H1 (cell line): ENCODE measurements around the gene FBN2. TPM values are rescaled to one million over a fixed set of nuclear protein-coding genes. Genes with fewer than 3 reads are reported as not detected.

Experiments
- CTCF ChIA-PET: fragments of 300-600 bp; sonication (Branson Sonifier 250); formaldehyde crosslinking; loops from one replicate; lab custom pipeline; 2021; ENCODE audit not compliant: partially characterized antibody; lab: Charles Lee
- POLR2A ChIA-PET: fragments of 300-600 bp; sonication (Branson Sonifier 250); formaldehyde crosslinking; loops from one replicate; lab custom pipeline; 2021; ENCODE audit warnings: inconsistent platforms; ENCODE audit not compliant: partially characterized antibody; lab: Charles Lee
- DNase-seq, 2 experiments: peaks; one replicate each; pipeline versions ENCODE4 v3.0.0 to v3.0.0-alpha.2; 2010 to 2022; ENCODE audit warnings: low spot score in 2 of 2, low read depth in 1 of 2, mixed read lengths in 1 of 2
- FAIRE-seq: peaks from 2 replicates; lab custom pipeline; 2011; peaks lifted over from hg19 to GRCh38; lab: Jason Lieb, UNC
- H2AFZ ChIP-seq: 2 replicates; pipeline ENCODE4 v1.8.1; 2012; ENCODE audit warnings: low read length, inconsistent platforms
- H2AK5ac ChIP-seq: 2 replicates; pipeline ENCODE4 v1.6.1; 2013; ENCODE audit warnings: low read depth, low read length
- H2BK120ac ChIP-seq: replicated peaks from 2 replicates; pipeline ENCODE3; 2013; ENCODE audit warnings: low read depth, low read length, inconsistent platforms
- H2BK12ac ChIP-seq: 2 replicates; pipeline ENCODE4 v1.6.1; 2013; ENCODE audit warnings: low read depth, low read length
- H2BK15ac ChIP-seq: 2 replicates; pipeline ENCODE4 v1.6.1; 2013; ENCODE audit warnings: low read length
- H2BK20ac ChIP-seq: 2 replicates; pipeline ENCODE4 v1.6.1; 2013; ENCODE audit warnings: low read length
- H2BK5ac ChIP-seq: 2 replicates; pipeline ENCODE4 v1.6.1; 2013; ENCODE audit warnings: low read depth, low read length
- H3K14ac ChIP-seq: 2 replicates; pipeline ENCODE4 v1.6.1; 2013; ENCODE audit warnings: inconsistent platforms; ENCODE audit not compliant: insufficient read length
- H3K18ac ChIP-seq: 2 replicates; pipeline ENCODE4 v1.6.1; 2013; ENCODE audit warnings: low read length; ENCODE audit errors: extremely low read depth
- H3K23ac ChIP-seq: 2 replicates; pipeline ENCODE4 v1.6.1; 2013; ENCODE audit warnings: inconsistent platforms; ENCODE audit not compliant: insufficient read length
- H3K23me2 ChIP-seq: 2 replicates; pipeline ENCODE4 v1.6.1; 2013; ENCODE audit warnings: low read depth, low read length
- H3K27ac ChIP-seq: 2 replicates; pipeline ENCODE4 v1.6.1; 2011; ENCODE audit warnings: low read depth, low read length, inconsistent platforms
- H3K27me3 ChIP-seq, 4 experiments: replicated peaks in 1 of 4; 1 replicate in 1 of 4; 2 replicates in 3 of 4; pipeline versions ENCODE4 v1.6.1 to v1.8.1; 2011 to 2013; ENCODE audit warnings: low read length in 3 of 4, mild to moderate bottlenecking in 3 of 4, inconsistent platforms in 2 of 4, mixed read lengths in 2 of 4, moderate library complexity in 1 of 4; ENCODE audit not compliant: control insufficient read depth in 3 of 4, insufficient read depth in 3 of 4; ENCODE audit errors: extremely low read depth in 1 of 4
- H3K36me3 ChIP-seq, 4 experiments: 2 replicates each; pipeline versions ENCODE4 v1.6.1 to v1.8.1; 2011 to 2013; ENCODE audit warnings: mild to moderate bottlenecking in 4 of 4, low read length in 3 of 4, moderate library complexity in 2 of 4, control low read depth in 1 of 4, inconsistent platforms in 1 of 4; ENCODE audit not compliant: insufficient read depth in 4 of 4, control insufficient read depth in 2 of 4
- H3K4ac ChIP-seq: replicated peaks from 2 replicates; pipeline ENCODE3; 2013; ENCODE audit warnings: low read length, low read depth, mixed read lengths, inconsistent platforms; ENCODE audit not compliant: insufficient read length
- H3K4me1 ChIP-seq, 4 experiments: replicated peaks in 1 of 4; 1 replicate in 1 of 4; 2 replicates in 3 of 4; pipeline versions ENCODE4 v1.6.1 to v1.8.1; 2011 to 2013; ENCODE audit warnings: low read length in 3 of 4, inconsistent platforms in 2 of 4, mixed read lengths in 1 of 4; ENCODE audit not compliant: insufficient read depth in 4 of 4, control insufficient read depth in 3 of 4
- H3K4me2 ChIP-seq, 2 experiments: 2 replicates each; pipeline versions ENCODE4 v1.6.1 to v1.8.1; 2011 to 2013; ENCODE audit warnings: low read depth in 2 of 2, low read length in 2 of 2, control low read depth in 1 of 2, inconsistent platforms in 1 of 2, mild to moderate bottlenecking in 1 of 2; ENCODE audit not compliant: insufficient read depth in 1 of 2
- H3K4me3 ChIP-seq, 4 experiments: fragments of 200-600, 300-600 bp in 1 of 4; sonication (generic), shearing (Covaris generic), sonication (Bioruptor Twin) in 1 of 4; 2 replicates each; pipeline versions ENCODE4 v1.5.1 to v1.8.1; 2011 to 2016; ENCODE audit warnings: low read length in 4 of 4, low read depth in 3 of 4, control low read depth in 2 of 4, inconsistent platforms in 2 of 4, mild to moderate bottlenecking in 2 of 4, mixed read lengths in 1 of 4, moderate library complexity in 1 of 4; ENCODE audit not compliant: insufficient read depth in 2 of 4; ENCODE audit errors: extremely low read depth in 1 of 4
- H3K56ac ChIP-seq: replicated peaks from 2 replicates; pipeline ENCODE3; 2013; ENCODE audit warnings: low read depth, mild to moderate bottlenecking, mixed read lengths, low read length, inconsistent platforms; ENCODE audit not compliant: insufficient read length
- H3K79me1 ChIP-seq: 2 replicates; pipeline ENCODE4 v1.6.1; 2013; ENCODE audit warnings: low read depth, low read length, control low read depth
- H3K79me2 ChIP-seq, 2 experiments: 2 replicates each; pipeline versions ENCODE4 v1.6.1 to v1.8.1; 2012 to 2013; ENCODE audit warnings: low read length in 2 of 2, mild to moderate bottlenecking in 2 of 2, inconsistent platforms in 1 of 2; ENCODE audit not compliant: insufficient read depth in 2 of 2, control insufficient read depth in 1 of 2
- H3K9ac ChIP-seq, 4 experiments: replicated peaks in 1 of 4; 1 replicate in 1 of 4; 2 replicates in 3 of 4; pipeline versions ENCODE4 v1.6.1 to v1.8.1; 2011 to 2013; ENCODE audit warnings: low read depth in 3 of 4, low read length in 3 of 4, control low read depth in 2 of 4, mild to moderate bottlenecking in 2 of 4, moderate library complexity in 2 of 4, inconsistent platforms in 1 of 4; ENCODE audit errors: extremely low read depth in 1 of 4
- H3K9me3 ChIP-seq, 2 experiments: 2 replicates each; pipeline versions ENCODE4 v1.6.1 to v1.8.1; 2012 to 2013; ENCODE audit warnings: mild to moderate bottlenecking in 2 of 2, moderate library complexity in 2 of 2, control low read depth in 1 of 2, inconsistent platforms in 1 of 2, low read depth in 1 of 2, low read length in 1 of 2, mixed read lengths in 1 of 2; ENCODE audit not compliant: insufficient read depth in 2 of 2
- H4K20me1 ChIP-seq, 2 experiments: replicated peaks in 1 of 2; 2 replicates each; pipeline versions ENCODE3 to v1.8.1; 2011 to 2013; ENCODE audit warnings: inconsistent platforms in 2 of 2, low read length in 2 of 2, mild to moderate bottlenecking in 1 of 2; ENCODE audit not compliant: insufficient read depth in 2 of 2, control insufficient read depth in 1 of 2
- H4K5ac ChIP-seq: 2 replicates; pipeline ENCODE4 v1.6.1; 2013; ENCODE audit warnings: low read length, low read depth, mixed read lengths, inconsistent platforms; ENCODE audit not compliant: insufficient read length
- H4K8ac ChIP-seq: 2 replicates; pipeline ENCODE4 v1.8.0; 2013; ENCODE audit warnings: mild to moderate bottlenecking, moderate library complexity, low read length, inconsistent platforms; ENCODE audit not compliant: insufficient read depth; ENCODE audit errors: extremely low read depth
- H4K91ac ChIP-seq: replicated peaks from 2 replicates; pipeline ENCODE3; 2013; ENCODE audit warnings: low read length, mixed read lengths, inconsistent platforms; ENCODE audit not compliant: insufficient read length
- WGBS, 2 experiments: shearing (Covaris generic) in 1 of 2; methylation state at CpG; one replicate each; pipeline versions ENCODE4 v1.1.6 to v1.1.7; 2013 to 2015; ENCODE audit warnings: low lambda C conversion rate in 2 of 2, mixed read lengths in 2 of 2, inconsistent platforms in 1 of 2, low coverage in 1 of 2, missing lambda C conversion rate in 1 of 2; ENCODE audit not compliant: insufficient replicate concordance in 2 of 2, insufficient coverage in 1 of 2, insufficient read length in 1 of 2; ENCODE audit errors: extremely low coverage in 1 of 2, missing lambda C conversion rate in 1 of 2; 5-methylcytosine and 5-hydroxymethylcytosine counted together
- polyA plus RNA-seq, 7 experiments: library from polyadenylated mRNA; depleted of rRNA in 3 of 7; stranded (reverse) in 5 of 7; unstranded in 2 of 7; fragments of >200 nt in 5 of 7; fragments of 200-250 nt in 2 of 7; gene quantifications; 1 replicate in 5 of 7; 2 replicates in 1 of 7; 4 replicates in 1 of 7; pipeline versions ENCODE4 v1.2.1 to v1.2.3, GENCODE V29; 2011 to 2013; ENCODE audit warnings: missing spikeins in 2 of 7, mixed read lengths in 2 of 7
- total RNA-seq: library from RNA; stranded (reverse); fragmentation: NEBNext Ultra II Directional; extraction: Animal tissue kit (Norgen Biotek cat#: 25700); gene quantifications from 2 replicates; pipeline ENCODE4 v1.2.1, GENCODE V29; 2021

Gene FBN2
- total and polyA plus RNA-seq, 2 of the 8 experiments (the other 6 are each of a cell fraction or from before 2014, with no cell fraction given) = 14.1 to 16.3 TPM

GRCh38 chr5:128349044-128349858 lies 188.8 kb downstream of the FBN2 start:
- FAIRE-seq = no peak
- no peak overlapping the region for H2BK20ac ChIP-seq

More at GRCh38 chr5:128349044-128349858, 188.8 kb downstream of the FBN2 start:
- Histone ChIP-seq H3K4me1 (peaks cover 0 to 3% (median 0%) of the 10 kb centered on the region in 4 experiments; a peak in 1 of 7 replicates), H4K5ac (no peak overlapping the region), H3K9ac (no peak overlapping the region), H4K91ac (no peak overlapping the region), H3K4ac (no peak overlapping the region), H2AK5ac (no peak overlapping the region), H3K4me3 (no peak overlapping the region), H3K36me3 (peaks cover 0 to 6% (median 0%) of the 10 kb centered on the region in 4 experiments; a peak in 4 of 8 replicates), H3K27ac (no peak overlapping the region), H3K79me2 (no peaks in the 10 kb centered on the region), H3K23ac (no peak overlapping the region), H2BK12ac (no peak overlapping the region), H3K14ac (no peak overlapping the region), H3K27me3 (no peaks in the 10 kb centered on the region), H3K56ac (no peak overlapping the region), H2BK120ac (no peak overlapping the region), H4K20me1 (no peaks in the 10 kb centered on the region), H3K4me2 (no peak overlapping the region), H3K23me2 (no peaks in the 10 kb centered on the region), H3K9me3 (no peaks in the 10 kb centered on the region), H4K8ac (no peak overlapping the region), H3K18ac (no peak overlapping the region), H2BK15ac (no peak overlapping the region), H2BK5ac (no peak overlapping the region), H2AFZ (no peak overlapping the region), H3K79me1 (no peaks in the 10 kb centered on the region)
- 88% methylated on average over 11 of the region's 11 CpGs; no CpG with 5 or more reads in 1 of the 2 experiments for WGBS, 2 experiments
- ChIA-PET CTCF (no interaction called here), POLR2A (no interaction called here)
- DNase-seq = no peak
